ENCODE data around the gene EHD1. TPM values are rescaled to one million over a fixed set of nuclear protein-coding genes. Genes with fewer than 3 reads are reported as not detected.
A peak's percentile ranks its signal among the peaks of the same experiment; 100 is the strongest.

EHD1 gene
- total and polyA plus RNA-seq, 9 of the 15 experiments (the other 6 are each of a cell fraction or from before 2014, with no cell fraction given), result 0.46 to 65.0 (median 16.4) TPM

- peak; percentile 21; the same call in 1 of the 2 replicates for TF ChIP-seq ZBTB49 (CRISPR knock-in tag; IDR thresholded peaks at IDR 0.05; ENCODE audit: borderline replicate concordance)
- TF ChIP-seq ZNF79 (CRISPR knock-in tag; IDR thresholded peaks at IDR 0.05; ENCODE audit: low read depth), result no peak
- TF ChIP-seq POLR2G (IDR thresholded peaks at IDR 0.05; ENCODE audit: low read depth, low read length), result peak; percentile 93
- TF ChIP-seq ZNF212 (CRISPR knock-in tag; IDR thresholded peaks at IDR 0.05), result no peak
- peak; percentile 50 to 65 for TF ChIP-seq MNT (conservative IDR thresholded peaks at IDR 0.05)
- no peak for TF ChIP-seq ZBTB9 (CRISPR knock-in tag; IDR thresholded peaks at IDR 0.05)
- no peak for TF ChIP-seq SMARCC2 (IDR thresholded peaks at IDR 0.05; ENCODE audit: low read depth)
- TF ChIP-seq SRSF3 (IDR thresholded peaks at IDR 0.05; ENCODE audit: insufficient read depth, low read length), result no peak
- TF ChIP-seq, protein P1, sequence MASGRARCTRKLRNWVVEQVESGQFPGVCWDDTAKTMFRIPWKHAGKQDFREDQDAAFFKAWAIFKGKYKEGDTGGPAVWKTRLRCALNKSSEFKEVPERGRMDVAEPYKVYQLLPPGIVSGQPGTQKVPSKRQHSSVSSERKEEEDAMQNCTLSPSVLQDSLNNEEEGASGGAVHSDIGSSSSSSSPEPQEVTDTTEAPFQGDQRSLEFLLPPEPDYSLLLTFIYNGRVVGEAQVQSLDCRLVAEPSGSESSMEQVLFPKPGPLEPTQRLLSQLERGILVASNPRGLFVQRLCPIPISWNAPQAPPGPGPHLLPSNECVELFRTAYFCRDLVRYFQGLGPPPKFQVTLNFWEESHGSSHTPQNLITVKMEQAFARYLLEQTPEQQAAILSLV (tag; IDR thresholded peaks at IDR 0.05), result no peak
- no peak for TF ChIP-seq FUS (optimal IDR thresholded peaks at IDR 0.05; ENCODE audit: low read depth, low read length)
- TF ChIP-seq ZNF699 (CRISPR knock-in tag; IDR thresholded peaks at IDR 0.05; ENCODE audit: insufficient replicate concordance), result no peak
- no peak for TF ChIP-seq ZNF707 (CRISPR knock-in tag; conservative IDR thresholded peaks at IDR 0.05)
- TF ChIP-seq POLR2AphosphoS2 (IDR thresholded peaks at IDR 0.05; ENCODE audit: low read length), result no peak
- TF ChIP-seq ETV6 (IDR thresholded peaks at IDR 0.05; ENCODE audit: borderline replicate concordance in 1 of 2, low read depth in 2 of 2, low read length in 1 of 2), result no peak
- TF ChIP-seq ETV6 (CRISPR knock-in tag; IDR thresholded peaks at IDR 0.05; ENCODE audit: borderline replicate concordance), result no peak
- TF ChIP-seq XRCC5 (IDR thresholded peaks at IDR 0.05; ENCODE audit: low read depth, low read length), result peak; percentile 87; the same call in 1 of the 2 replicates
- TF ChIP-seq TCF15 (CRISPR knock-in tag; IDR thresholded peaks at IDR 0.05), result no peak
- no peak for TF ChIP-seq TEAD2 (tag; IDR thresholded peaks at IDR 0.05)
- no peak for TF ChIP-seq HIVEP1 (CRISPR knock-in tag; IDR thresholded peaks at IDR 0.05)
- TF ChIP-seq PYGO2 (tag; IDR thresholded peaks at IDR 0.05), result no peak
Observed at GRCh38 chr11:64916775-64917662, 38.6 kb upstream of the EHD1 start, which contains the start of gene ATG2A (continued).

Measured in K562 (cell line).